Esophagus mucosa (tissue), 1 donor: ENCODE data around the gene C16orf74. TPM values are rescaled to one million over a fixed set of nuclear protein-coding genes. Genes with fewer than 3 reads are reported as not detected.

ENCODE experiments used
- total RNA-seq: library from RNA; stranded (reverse); gene quantifications from one replicate; pipeline ENCODE4 v1.2.4, GENCODE V29; 2023
- donor health status: DM: yes; HTN: yes; CAD: no.

C16orf74 gene
- total RNA-seq, 1 donor from 2014 or later, result 10.9 TPM

Other genes starting within 250 kb of the C16orf74 start
- 23.9 TPM for gene GSE1, start 137.8 kb downstream of the C16orf74 start, total RNA-seq
- gene GINS2, start 62.1 kb downstream of the C16orf74 start, total RNA-seq, result 10.9 TPM
- gene EMC8, start 48.4 kb upstream of the C16orf74 start, total RNA-seq, result 19.3 TPM
- 511 TPM for gene COX4I1, start 48.6 kb upstream of the C16orf74 start, total RNA-seq
- gene IRF8, start 148.1 kb upstream of the C16orf74 start, total RNA-seq, result 2.2 TPM